ENCODE measurements around the gene CD79B.
A peak's percentile ranks its signal among the peaks of the same experiment; 100 is the strongest.

The CD79B gene

GRCh38 chr17:63950940-63951907 lies 19.1 kb upstream of the CD79B start:
- peak; percentile 51 for DNase-seq

GRCh38 chr17:63949576-63950250 lies 17.6 kb upstream of the CD79B start:
- DNase-seq, result no peak

- no peak for DNase-seq
Observed at GRCh38 chr17:63948521-63948920, 16.4 kb upstream of the CD79B start.

GRCh38 chr17:63947711-63948330 lies 15.7 kb upstream of the CD79B start:
- no peak for DNase-seq

GRCh38 chr17:63946440-63947363 lies 14.6 kb upstream of the CD79B start:
- peak; percentile 68 for DNase-seq

- DNase-seq, result no peak
Observed at GRCh38 chr17:63945784-63946439, 13.8 kb upstream of the CD79B start.

- DNase-seq, result no peak
Observed at GRCh38 chr17:63944736-63945499, 12.8 kb upstream of the CD79B start.

- DNase-seq, result no peak
Observed at GRCh38 chr17:63943745-63944144, 11.6 kb upstream of the CD79B start.

GRCh38 chr17:63942309-63942985 lies 10.3 kb upstream of the CD79B start:
- DNase-seq, result no peak

GRCh38 chr17:63941751-63942150 lies 9.6 kb upstream of the CD79B start:
- DNase-seq, result no peak

- DNase-seq, result no peak
Observed at GRCh38 chr17:63941162-63941561, 9.0 kb upstream of the CD79B start.

GRCh38 chr17:63940584-63940983 lies 8.5 kb upstream of the CD79B start:
- DNase-seq, result no peak

GRCh38 chr17:63939884-63940283 lies 7.8 kb upstream of the CD79B start:
- DNase-seq, result no peak

- DNase-seq, result no peak
Observed at GRCh38 chr17:63939401-63939800, 7.3 kb upstream of the CD79B start.

- DNase-seq, result no peak
Observed at GRCh38 chr17:63937920-63938319, 5.8 kb upstream of the CD79B start.

GRCh38 chr17:63937319-63937718 lies 5.2 kb upstream of the CD79B start:
- DNase-seq, result no peak

GRCh38 chr17:63934183-63935112 lies 2.3 kb upstream of the CD79B start:
- DNase-seq, result no peak

- DNase-seq, result no peak
Observed at GRCh38 chr17:63933598-63933997, 1.5 kb upstream of the CD79B start.

GRCh38 chr17:63932721-63933120 lies 590 bp upstream of the CD79B start:
- DNase-seq, result no peak
